CD14-positive monocyte (primary cell): ENCODE measurements around the gene SFI1. TPM values are rescaled to one million over a fixed set of nuclear protein-coding genes. Genes with fewer than 3 reads are reported as not detected.

Experiments used
- DNase-seq, 3 donors: peaks; one replicate each; pipeline ENCODE4 v3.0.0-alpha.2; 2011 to 2022
- H2AFZ ChIP-seq: 2 replicates; pipeline ENCODE4 v1.6.0; 2012; ENCODE audit warnings: mild to moderate bottlenecking, low read depth, low read length, inconsistent platforms; ENCODE audit not compliant: insufficient read depth, poor library complexity, severe bottlenecking
- H3K27ac ChIP-seq, 2 donors: 1 replicate in 1 of 2; 2 replicates in 1 of 2; pipeline ENCODE4 v1.5.1; 2012 to 2013; ENCODE audit warnings: low read length in 2 of 2, control low read depth in 1 of 2, inconsistent platforms in 1 of 2, low read depth in 1 of 2, mild to moderate bottlenecking in 1 of 2
- H3K27me3 ChIP-seq, 2 donors: one replicate each; pipeline versions ENCODE4 v1.6.0 to v1.6.1; 2011 to 2013; ENCODE audit warnings: low read length in 2 of 2; ENCODE audit not compliant: control insufficient read depth in 2 of 2, insufficient read depth in 2 of 2
- H3K36me3 ChIP-seq, 2 donors: replicated peaks in 1 of 2; 1 replicate in 1 of 2; 2 replicates in 1 of 2; pipeline versions ENCODE4 v1.5.1 to v1.6.1; 2012 to 2013; ENCODE audit warnings: low read length in 2 of 2, control low read depth in 1 of 2, inconsistent platforms in 1 of 2, mild to moderate bottlenecking in 1 of 2; ENCODE audit not compliant: insufficient read depth in 2 of 2, control insufficient read depth in 1 of 2
- H3K4me1 ChIP-seq, 2 donors: 1 replicate in 1 of 2; 2 replicates in 1 of 2; pipeline versions ENCODE4 v1.5.1 to v1.6.1; 2012 to 2013; ENCODE audit warnings: low read length in 2 of 2, control low read depth in 1 of 2, inconsistent platforms in 1 of 2, mild to moderate bottlenecking in 1 of 2, moderate library complexity in 1 of 2; ENCODE audit not compliant: insufficient read depth in 2 of 2, control insufficient read depth in 1 of 2
- H3K4me2 ChIP-seq: replicated peaks from 2 replicates; pipeline ENCODE3; 2012; ENCODE audit warnings: low read length, moderate library complexity, mild to moderate bottlenecking; ENCODE audit not compliant: poor library complexity, severe bottlenecking; ENCODE audit errors: extremely low read depth
- H3K4me3 ChIP-seq, 3 experiments: fragments of 200-600 bp in 1 of 3; sonication (generic) in 1 of 3; replicated peaks in 1 of 3; 1 replicate in 2 of 3; 2 replicates in 1 of 3; pipeline ENCODE4 v1.5.1; 2011 to 2013; ENCODE audit warnings: low read length in 3 of 3, mild to moderate bottlenecking in 3 of 3, control low read depth in 2 of 3, low read depth in 2 of 3, inconsistent platforms in 1 of 3, moderate library complexity in 1 of 3
- H3K79me2 ChIP-seq: 2 replicates; pipeline ENCODE4 v1.6.0; 2012; ENCODE audit warnings: mild to moderate bottlenecking, control low read depth, inconsistent platforms, low read length, moderate library complexity; ENCODE audit not compliant: insufficient read depth
- H3K9ac ChIP-seq: 2 replicates; pipeline ENCODE4 v1.6.0; 2017; ENCODE audit warnings: low read length, mild to moderate bottlenecking; ENCODE audit not compliant: insufficient read depth, poor library complexity, severe bottlenecking
- H3K9me3 ChIP-seq, 2 donors: replicated peaks in 1 of 2; 1 replicate in 1 of 2; 2 replicates in 1 of 2; pipeline versions ENCODE4 v1.5.1 to v1.6.1; 2012 to 2013; ENCODE audit warnings: low read length in 2 of 2, control low read depth in 1 of 2; ENCODE audit not compliant: control insufficient read depth in 1 of 2, insufficient read depth in 1 of 2
- H4K20me1 ChIP-seq: 2 replicates; pipeline ENCODE4 v1.6.0; 2012; ENCODE audit warnings: mild to moderate bottlenecking, low read length, control low read depth, moderate library complexity; ENCODE audit not compliant: insufficient read depth
- H3K27ac Mint-ChIP-seq, 7 donors: one replicate each; pipeline ENCODE4 v1.8.0; 2020; ENCODE audit warnings: mild to moderate bottlenecking in 7 of 7, mixed read lengths in 7 of 7, moderate library complexity in 6 of 7, inconsistent platforms in 2 of 7
- H3K27me3 Mint-ChIP-seq, 3 donors: one replicate each; pipeline ENCODE4 v1.8.0; 2021 to 2022; ENCODE audit warnings: low read depth in 3 of 3, mild to moderate bottlenecking in 3 of 3, mixed read lengths in 3 of 3, moderate library complexity in 3 of 3, inconsistent platforms in 1 of 3
- H3K36me3 Mint-ChIP-seq, 2 donors: one replicate each; pipeline ENCODE4 v1.8.0; 2020; ENCODE audit warnings: mixed read lengths in 2 of 2, inconsistent platforms in 1 of 2, mild to moderate bottlenecking in 1 of 2
- H3K4me1 Mint-ChIP-seq: one replicate; pipeline ENCODE4 v1.8.0; 2020; ENCODE audit warnings: mild to moderate bottlenecking, mixed read lengths
- H3K4me3 Mint-ChIP-seq, 2 donors: one replicate each; pipeline ENCODE4 v1.8.0; 2020; ENCODE audit warnings: mild to moderate bottlenecking in 2 of 2, mixed read lengths in 2 of 2, moderate library complexity in 1 of 2
- H3K9me3 Mint-ChIP-seq, 7 donors: one replicate each; pipeline ENCODE4 v1.8.0; 2020 to 2022; ENCODE audit warnings: mixed read lengths in 7 of 7, mild to moderate bottlenecking in 6 of 7, moderate library complexity in 6 of 7, inconsistent platforms in 2 of 7
- WGBS: methylation state at CpG from one replicate; pipeline ENCODE4 v1.1.5; 2013; ENCODE audit warnings: missing lambda C conversion rate; ENCODE audit not compliant: insufficient coverage; 5-methylcytosine and 5-hydroxymethylcytosine counted together
- intact Hi-C, 2 donors: fragments of 100-400 bp; cut with micrococcal nuclease; formaldehyde crosslinking; loops; one replicate each; pipeline versions ENCODE4 v1.15.0 to v1.15.1; 2023
- polyA plus RNA-seq, 3 donors: library from polyadenylated mRNA; depleted of rRNA in 1 of 3; unstranded in 2 of 3; stranded (reverse) in 1 of 3; fragments of 300-500 nt in 2 of 3; fragments of >200 nt in 1 of 3; fragmentation: Illumina TruSeq in 2 of 3; gene quantifications; 1 replicate in 2 of 3; 2 replicates in 1 of 3; pipeline ENCODE4 v1.2.3, GENCODE V29; 2012 to 2021
- TF ChIP-seq, protein P1 (sequence below): fragments of 200-600 bp; IDR thresholded peaks from one replicate; pipeline ENCODE4 v1.8.0; 2022; ENCODE audit warnings: antibody characterized with exemption, mild to moderate bottlenecking

Gene SFI1
- polyA plus RNA-seq, 3 donors: 1.7 to 43.4 (median 3.6) TPM

DNA sequence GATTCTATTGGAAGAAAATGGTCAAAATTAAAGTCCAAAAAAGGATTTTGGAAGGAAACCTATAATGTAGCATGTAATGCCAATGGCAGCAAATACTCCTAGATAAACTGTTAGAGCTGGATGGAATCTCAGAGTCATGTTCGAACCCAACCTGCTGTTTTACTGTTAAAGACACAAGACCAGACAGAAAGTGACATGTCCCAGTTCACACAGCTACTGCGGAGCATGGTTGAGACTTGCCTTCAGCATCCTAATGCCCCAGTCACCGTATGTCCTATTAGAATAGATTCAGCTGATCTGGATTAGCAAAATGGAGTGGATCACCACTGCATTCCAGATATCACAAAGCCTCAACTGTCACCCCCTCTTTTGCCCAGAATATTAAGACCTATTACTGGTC is 150.7 kb downstream of the SFI1 start:
- intact Hi-C loops: no loop called here
- peaks cover 54% of the 10 kb centered on the region for H3K79me2 ChIP-seq

DNA sequence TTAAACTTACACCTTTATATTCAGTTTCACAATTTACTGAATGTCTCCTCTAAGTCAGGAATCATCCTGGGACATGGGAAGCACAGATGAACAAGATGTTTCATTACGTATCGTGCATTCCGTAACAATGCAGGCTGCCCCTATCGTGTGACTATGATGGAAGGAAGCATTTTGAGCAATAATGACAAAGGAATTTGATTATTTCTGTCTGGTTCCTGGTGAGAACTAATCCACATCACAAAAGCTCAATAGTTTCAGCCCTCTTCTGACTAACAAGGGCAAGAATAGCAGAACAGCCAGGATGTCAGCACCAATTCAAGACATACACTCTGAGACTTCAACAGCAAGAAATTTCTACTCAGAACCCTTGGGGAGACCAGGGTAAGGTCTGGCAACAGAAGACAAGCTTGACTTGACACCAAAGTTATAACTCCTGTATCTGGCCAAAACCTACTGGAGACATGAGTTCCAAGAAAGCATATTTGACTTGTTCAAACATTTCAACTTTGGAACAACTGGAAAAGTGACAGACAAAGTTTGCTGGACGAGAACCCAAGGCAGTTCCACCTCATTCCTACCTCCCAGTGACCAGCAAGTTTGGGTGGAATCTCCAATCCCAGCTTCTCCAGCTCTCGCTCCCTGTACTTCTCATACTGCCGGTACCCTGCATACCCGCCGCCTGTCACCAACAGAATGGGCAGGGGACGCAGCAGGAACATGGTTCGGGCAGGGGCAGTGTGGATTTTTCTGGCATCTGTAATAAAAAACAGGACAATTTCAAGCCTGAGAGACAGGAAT is 151.4 kb downstream of the SFI1 start:
- no peaks in the 10 kb centered on the region for H3K9me3 ChIP-seq
- no peaks in the 10 kb centered on the region for H4K20me1 ChIP-seq
- no peak for DNase-seq
- H3K36me3 ChIP-seq: peaks cover 14 to 32% of the 10 kb centered on the region in 2 donors
- peaks cover 0 to 2% (median 0%) of the 10 kb centered on the region in 3 donors for H3K27me3 Mint-ChIP-seq
- peaks cover 36 to 37% of the 10 kb centered on the region in 2 donors for H3K36me3 Mint-ChIP-seq
- peaks cover 42% of the 10 kb centered on the region for H3K4me1 Mint-ChIP-seq
- H3K27ac Mint-ChIP-seq: peak overlapping the region in 1 of 7 donors; percentile 28
- no peak overlapping the region for H3K4me3 Mint-ChIP-seq
- H3K9me3 Mint-ChIP-seq: no peaks in the 10 kb centered on the region
- H3K79me2 ChIP-seq: peaks cover 56% of the 10 kb centered on the region
- H3K9ac ChIP-seq: no peak overlapping the region
- no peaks in the 10 kb centered on the region for H3K27me3 ChIP-seq
- H3K27ac ChIP-seq: peak overlapping the region in 1 of 2 donors; percentile 8
- TF ChIP-seq, protein P1, sequence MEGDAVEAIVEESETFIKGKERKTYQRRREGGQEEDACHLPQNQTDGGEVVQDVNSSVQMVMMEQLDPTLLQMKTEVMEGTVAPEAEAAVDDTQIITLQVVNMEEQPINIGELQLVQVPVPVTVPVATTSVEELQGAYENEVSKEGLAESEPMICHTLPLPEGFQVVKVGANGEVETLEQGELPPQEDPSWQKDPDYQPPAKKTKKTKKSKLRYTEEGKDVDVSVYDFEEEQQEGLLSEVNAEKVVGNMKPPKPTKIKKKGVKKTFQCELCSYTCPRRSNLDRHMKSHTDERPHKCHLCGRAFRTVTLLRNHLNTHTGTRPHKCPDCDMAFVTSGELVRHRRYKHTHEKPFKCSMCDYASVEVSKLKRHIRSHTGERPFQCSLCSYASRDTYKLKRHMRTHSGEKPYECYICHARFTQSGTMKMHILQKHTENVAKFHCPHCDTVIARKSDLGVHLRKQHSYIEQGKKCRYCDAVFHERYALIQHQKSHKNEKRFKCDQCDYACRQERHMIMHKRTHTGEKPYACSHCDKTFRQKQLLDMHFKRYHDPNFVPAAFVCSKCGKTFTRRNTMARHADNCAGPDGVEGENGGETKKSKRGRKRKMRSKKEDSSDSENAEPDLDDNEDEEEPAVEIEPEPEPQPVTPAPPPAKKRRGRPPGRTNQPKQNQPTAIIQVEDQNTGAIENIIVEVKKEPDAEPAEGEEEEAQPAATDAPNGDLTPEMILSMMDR: no peak
- 100% methylated on average over 5 of the region's 11 CpGs for WGBS
- H2AFZ ChIP-seq: no peak overlapping the region
- H3K4me1 ChIP-seq: peaks cover 23 to 34% of the 10 kb centered on the region in 2 donors
- H3K4me3 ChIP-seq: no peak overlapping the region
- intact Hi-C loops: no loop called here
- H3K4me2 ChIP-seq: no peak overlapping the region

More for the DNA sequence above, 150.7 kb downstream of the SFI1 start:
- WGBS: 100% methylated on average over 1 of the region's 3 CpGs
- Histone ChIP-seq H3K4me2 (no peak overlapping the region), H3K36me3 (peaks cover 14 to 32% of the 10 kb centered on the region in 2 donors), H3K27me3 (no peaks in the 10 kb centered on the region), H3K4me1 (peaks cover 30 to 38% of the 10 kb centered on the region in 2 donors), H4K20me1 (no peaks in the 10 kb centered on the region), H2AFZ (no peak overlapping the region), H3K9ac (no peak overlapping the region), H3K9me3 (no peaks in the 10 kb centered on the region), H3K27ac (peak overlapping the region in 1 of 2 donors; percentile 1), H3K4me3 (no peak overlapping the region)
- H3K4me3 Mint-ChIP-seq: no peak overlapping the region
- TF ChIP-seq, protein P1: no peak
- peaks cover 49% of the 10 kb centered on the region for H3K4me1 Mint-ChIP-seq
- peaks cover 36 to 37% of the 10 kb centered on the region in 2 donors for H3K36me3 Mint-ChIP-seq
- no peaks in the 10 kb centered on the region for H3K9me3 Mint-ChIP-seq
- H3K27me3 Mint-ChIP-seq: peaks cover 0 to 2% (median 0%) of the 10 kb centered on the region in 3 donors
- DNase-seq: no peak
- no peak overlapping the region for H3K27ac Mint-ChIP-seq
